MM.1S (cell line): ENCODE results near the gene SLCO3A1.

Source experiments
- EZH2 ChIP-seq: fragments of 300-600 bp; sonication (generic); optimal IDR thresholded peaks from 2 replicates; pipeline ENCODE3; 2017; ENCODE audit warnings: low read depth, mild to moderate bottlenecking, antibody characterized with exemption, low read length, mixed read lengths
- EZH2phosphoT487 ChIP-seq: fragments of 300-600 bp; sonication (generic); IDR thresholded peaks from 2 replicates; pipeline ENCODE4 v1.6.1; 2018; ENCODE audit warnings: antibody characterized with exemption, low read length
- TF ChIP-seq, protein P1 (sequence below): fragments of 300-600 bp; sonication (generic); IDR thresholded peaks from 2 replicates; pipeline ENCODE4 v1.5.1; 2016; ENCODE audit warnings: antibody characterized with exemption, low read length, mixed read lengths

DNA sequence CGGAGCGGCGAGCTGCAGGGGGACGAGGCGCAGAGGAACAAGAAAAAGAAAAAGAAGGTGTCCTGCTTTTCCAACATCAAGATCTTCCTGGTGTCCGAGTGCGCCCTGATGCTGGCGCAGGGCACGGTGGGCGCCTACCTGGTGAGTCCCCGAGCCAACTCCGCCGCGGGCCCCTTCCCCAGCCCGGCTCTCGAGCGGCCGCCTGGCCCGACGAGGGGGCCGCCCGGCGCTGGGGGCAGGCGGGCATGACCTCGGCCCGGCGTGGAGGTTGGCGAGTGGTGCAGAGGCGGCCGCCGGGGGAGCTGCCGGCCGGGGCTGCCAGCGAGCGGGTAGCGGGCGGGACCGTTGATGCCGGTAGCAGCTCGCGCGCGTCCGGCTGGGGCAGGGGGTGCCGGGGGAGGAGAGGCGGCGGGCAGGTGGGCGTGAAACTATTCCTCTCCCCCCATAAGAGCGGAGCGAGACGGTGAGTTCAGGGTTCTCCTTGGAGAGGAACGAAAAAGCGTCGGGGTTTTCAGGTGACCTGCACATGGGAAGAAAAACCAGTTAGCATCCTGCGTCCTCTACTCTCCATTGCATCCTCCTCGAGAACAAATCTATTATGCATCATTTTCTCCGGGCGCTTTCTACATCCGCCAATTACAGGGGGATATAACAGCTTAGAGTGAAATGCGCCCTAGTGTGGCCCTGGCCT is 585 bp downstream of the SLCO3A1 start:
- TF ChIP-seq EZH2 (no peak), EZH2phosphoT487 (no peak)
- TF ChIP-seq, protein P1, sequence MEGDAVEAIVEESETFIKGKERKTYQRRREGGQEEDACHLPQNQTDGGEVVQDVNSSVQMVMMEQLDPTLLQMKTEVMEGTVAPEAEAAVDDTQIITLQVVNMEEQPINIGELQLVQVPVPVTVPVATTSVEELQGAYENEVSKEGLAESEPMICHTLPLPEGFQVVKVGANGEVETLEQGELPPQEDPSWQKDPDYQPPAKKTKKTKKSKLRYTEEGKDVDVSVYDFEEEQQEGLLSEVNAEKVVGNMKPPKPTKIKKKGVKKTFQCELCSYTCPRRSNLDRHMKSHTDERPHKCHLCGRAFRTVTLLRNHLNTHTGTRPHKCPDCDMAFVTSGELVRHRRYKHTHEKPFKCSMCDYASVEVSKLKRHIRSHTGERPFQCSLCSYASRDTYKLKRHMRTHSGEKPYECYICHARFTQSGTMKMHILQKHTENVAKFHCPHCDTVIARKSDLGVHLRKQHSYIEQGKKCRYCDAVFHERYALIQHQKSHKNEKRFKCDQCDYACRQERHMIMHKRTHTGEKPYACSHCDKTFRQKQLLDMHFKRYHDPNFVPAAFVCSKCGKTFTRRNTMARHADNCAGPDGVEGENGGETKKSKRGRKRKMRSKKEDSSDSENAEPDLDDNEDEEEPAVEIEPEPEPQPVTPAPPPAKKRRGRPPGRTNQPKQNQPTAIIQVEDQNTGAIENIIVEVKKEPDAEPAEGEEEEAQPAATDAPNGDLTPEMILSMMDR: no peak; the same call in 1 of the 2 replicates
